ENCODE data around the gene SMIM35. TPM values are rescaled to one million over a fixed set of nuclear protein-coding genes. Genes with fewer than 3 reads are reported as not detected.

SMIM35 gene
- total RNA-seq, 1 donor from 2014 or later, result not detected

DNA sequence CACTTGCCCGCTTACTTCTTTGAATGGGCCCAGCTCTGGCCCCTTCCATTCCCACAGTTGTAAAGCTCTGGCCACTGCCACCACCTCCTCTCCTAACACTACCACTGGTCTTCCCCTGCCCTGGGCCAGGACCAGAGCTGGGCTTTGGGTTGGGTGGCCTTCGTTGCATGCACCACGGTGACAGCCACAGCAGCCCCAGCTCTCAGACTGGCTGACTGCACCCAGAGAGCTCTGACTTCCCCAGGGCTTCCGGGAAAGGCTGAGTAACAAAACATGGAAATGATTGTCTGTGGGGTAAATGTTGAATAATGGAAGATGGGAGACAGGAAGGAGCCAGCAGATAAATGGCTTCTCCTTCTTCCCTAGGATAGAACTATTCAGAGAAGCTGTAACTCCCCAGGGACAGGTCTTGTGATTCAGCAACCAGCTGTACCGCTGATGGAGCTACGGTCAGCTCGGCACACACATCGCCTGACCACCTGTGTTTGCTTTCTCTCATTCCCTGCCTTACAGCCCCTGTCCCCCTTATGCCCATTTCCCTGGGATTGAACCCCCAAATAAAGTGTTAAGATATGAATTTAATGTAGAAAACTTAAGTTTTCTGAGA, 38.3 kb upstream of the SMIM35 start:
- Histone ChIP-seq H3K4me3 (ENCODE audit: low read depth, low read length) (no peak overlapping the region), H3K27me3 (ENCODE audit: control insufficient read depth, insufficient read depth, low read length) (peaks cover 8% of the 10 kb centered on the region), H3K36me3 (ENCODE audit: control insufficient read depth, insufficient read depth, low read length) (no peaks in the 10 kb centered on the region)
- TF ChIP-seq CTCF (IDR thresholded peaks at IDR 0.05; ENCODE audit: insufficient read depth, low read length, poor library complexity, severe bottlenecking), result no peak
- DNase-seq (ENCODE audit: low read depth), result no peak

DNA sequence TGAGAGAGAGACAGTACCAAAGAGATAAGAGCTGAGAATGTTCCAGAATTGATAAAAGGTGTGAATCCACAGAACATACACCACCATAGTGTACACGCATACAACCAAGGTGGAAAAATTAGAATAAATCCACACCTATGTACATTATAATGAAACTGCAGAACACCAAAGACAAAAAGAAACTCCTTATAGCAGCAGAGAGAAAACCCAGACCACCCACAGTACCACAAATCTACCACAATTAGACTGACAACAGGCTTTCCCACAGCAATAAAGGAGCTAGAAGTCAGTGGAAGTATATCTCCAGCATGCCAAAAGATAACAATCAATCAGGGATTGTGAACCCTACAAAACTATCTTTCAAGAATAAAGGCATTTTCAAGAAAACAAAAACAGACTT, 34.0 kb upstream of the SMIM35 start:
- TF ChIP-seq CTCF (IDR thresholded peaks at IDR 0.05; ENCODE audit: insufficient read depth, low read length, poor library complexity, severe bottlenecking), result no peak
- Histone ChIP-seq H3K4me3 (ENCODE audit: low read depth, low read length) (no peak overlapping the region), H3K36me3 (ENCODE audit: control insufficient read depth, insufficient read depth, low read length) (no peaks in the 10 kb centered on the region), H3K27me3 (ENCODE audit: control insufficient read depth, insufficient read depth, low read length) (peaks cover 12% of the 10 kb centered on the region)
- DNase-seq (ENCODE audit: low read depth), result no peak

DNA sequence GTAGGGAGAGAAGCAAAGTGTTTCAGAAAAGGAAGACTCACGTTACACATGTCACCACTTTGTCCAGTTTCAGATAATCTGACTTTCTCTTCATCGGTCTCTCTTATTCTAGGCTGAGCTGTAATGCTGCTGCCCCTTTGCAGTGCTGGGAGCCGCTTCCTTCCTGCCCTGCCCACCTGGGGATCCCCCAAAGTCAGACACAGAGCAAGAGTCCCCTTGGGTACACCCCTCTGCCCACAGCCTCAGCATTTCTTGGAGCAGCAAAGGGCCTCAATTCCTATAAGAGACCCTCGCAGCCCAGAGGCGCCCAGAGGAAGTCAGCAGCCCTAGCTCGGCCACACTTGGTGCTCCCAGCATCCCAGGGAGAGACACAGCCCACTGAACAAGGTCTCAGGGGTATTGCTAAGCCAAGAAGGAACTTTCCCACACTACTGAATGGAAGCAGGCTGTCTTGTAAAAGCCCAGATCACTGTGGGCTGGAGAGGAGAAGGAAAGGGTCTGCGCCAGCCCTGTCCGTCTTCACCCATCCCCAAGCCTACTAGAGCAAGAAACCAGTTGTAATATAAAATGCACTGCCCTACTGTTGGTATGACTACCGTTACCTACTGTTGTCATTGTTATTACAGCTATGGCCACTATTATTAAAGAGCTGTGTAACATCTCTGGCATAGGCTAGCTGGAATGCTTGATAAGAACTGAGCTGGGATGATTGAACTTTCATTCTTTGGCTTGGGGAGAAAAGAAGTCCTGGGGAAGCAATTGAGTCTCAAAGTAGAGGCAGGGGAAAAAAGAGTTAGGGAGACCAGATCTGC, 31.2 kb upstream of the SMIM35 start:
- H3K27me3 ChIP-seq (ENCODE audit: control insufficient read depth, insufficient read depth, low read length), result peaks cover 12% of the 10 kb centered on the region
- no peak overlapping the region for H3K4me3 ChIP-seq (ENCODE audit: low read depth, low read length)
- DNase-seq (ENCODE audit: low read depth), result no peak
- TF ChIP-seq CTCF (IDR thresholded peaks at IDR 0.05; ENCODE audit: insufficient read depth, low read length, poor library complexity, severe bottlenecking), result no peak
- H3K36me3 ChIP-seq (ENCODE audit: control insufficient read depth, insufficient read depth, low read length), result no peaks in the 10 kb centered on the region

GRCh38 chr11:118115048-118115447, 28.3 kb upstream of the SMIM35 start:
- peaks cover 12% of the 10 kb centered on the region for H3K27me3 ChIP-seq (ENCODE audit: control insufficient read depth, insufficient read depth, low read length)
- no peak for TF ChIP-seq CTCF (IDR thresholded peaks at IDR 0.05; ENCODE audit: insufficient read depth, low read length, poor library complexity, severe bottlenecking)
- no peak for DNase-seq (ENCODE audit: low read depth)

GRCh38 chr11:118114266-118114665, 27.5 kb upstream of the SMIM35 start:
- TF ChIP-seq CTCF (IDR thresholded peaks at IDR 0.05; ENCODE audit: insufficient read depth, low read length, poor library complexity, severe bottlenecking), result no peak
- H3K36me3 ChIP-seq (ENCODE audit: control insufficient read depth, insufficient read depth, low read length), result no peaks in the 10 kb centered on the region
- no peak overlapping the region for H3K4me3 ChIP-seq (ENCODE audit: low read depth, low read length)
- peaks cover 12% of the 10 kb centered on the region for H3K27me3 ChIP-seq (ENCODE audit: control insufficient read depth, insufficient read depth, low read length)
- DNase-seq (ENCODE audit: low read depth), result no peak

More at GRCh38 chr11:118115048-118115447, 28.3 kb upstream of the SMIM35 start:
- Histone ChIP-seq H3K36me3 (ENCODE audit: control insufficient read depth, insufficient read depth, low read length) (no peaks in the 10 kb centered on the region), H3K4me3 (ENCODE audit: low read depth, low read length) (no peak overlapping the region)

All from kidney epithelial cell (primary cell).